GM10266 (cell line): ENCODE measurements around the gene SPATA31C1.

ENCODE experiments used
- DNase-seq: peaks from one replicate; pipeline ENCODE4 v3.0.0; 2012; ENCODE audit errors: extremely low spot score
- CTCF ChIP-seq: IDR thresholded peaks from 2 replicates; pipeline ENCODE4 v1.5.1; 2012; ENCODE audit warnings: mild to moderate bottlenecking, low read depth; ENCODE audit not compliant: control insufficient read depth, insufficient read depth; ENCODE audit errors: missing control alignments

SPATA31C1 gene

GRCh38 chr9:87886933-87887505, 30.7 kb upstream of the SPATA31C1 start:
- TF ChIP-seq CTCF: no peak
- no peak for DNase-seq

GRCh38 chr9:87887661-87888480, 29.9 kb upstream of the SPATA31C1 start:
- DNase-seq: no peak
- no peak for TF ChIP-seq CTCF

GRCh38 chr9:87888501-87888900, 29.3 kb upstream of the SPATA31C1 start:
- DNase-seq: no peak
- no peak for TF ChIP-seq CTCF

GRCh38 chr9:87889065-87889881, 28.5 kb upstream of the SPATA31C1 start:
- no peak for TF ChIP-seq CTCF
- no peak for DNase-seq

GRCh38 chr9:87889882-87890252, 27.9 kb upstream of the SPATA31C1 start:
- no peak for DNase-seq
- TF ChIP-seq CTCF: no peak

GRCh38 chr9:87890837-87891236, 26.9 kb upstream of the SPATA31C1 start:
- TF ChIP-seq CTCF: no peak
- DNase-seq: no peak
